Panc1 (cell line): Measurements from ENCODE around the gene C16orf89. TPM values are rescaled to one million over a fixed set of nuclear protein-coding genes. Genes with fewer than 3 reads are reported as not detected.

Experiments
- ATAC-seq: fragments of 200-7000 bp; cut with Tn5 transposase; 2 replicates; pipeline ENCODE4 v1.9.1; 2020; ENCODE audit warnings: mild to moderate bottlenecking, moderate library complexity
- BruUV-seq: library from RNA; stranded (reverse); fragments of 400-500 nt; replicated peaks from 2 replicates; lab custom pipeline; 2021; lab: Mats Ljungman, UMichigan
- CTCF ChIA-PET: fragments of 300-600 bp; sonication (Branson Sonifier 250); formaldehyde crosslinking; loops from one replicate; lab custom pipeline; 2022; ENCODE audit warnings: antibody characterized with exemption; lab: Charles Lee
- POLR2A ChIA-PET: fragments of 300-600 bp; sonication (Branson Sonifier 250); formaldehyde crosslinking; loops from one replicate; lab custom pipeline; 2022; ENCODE audit warnings: antibody characterized with exemption; lab: Charles Lee
- DNase-seq: peaks from one replicate; pipeline ENCODE4 v3.0.0-alpha.2; 2010; ENCODE audit warnings: low read depth, low spot score
- H3K27ac ChIP-seq: 2 replicates; pipeline ENCODE4 v1.5.1; 2011; ENCODE audit warnings: mild to moderate bottlenecking, low read length, inconsistent platforms
- H3K27me3 ChIP-seq: fragments of 200-500 bp; sonication (Bioruptor generic); 2 replicates; pipeline ENCODE4 v1.6.0; 2014; ENCODE audit warnings: low read length, inconsistent platforms; ENCODE audit not compliant: control insufficient read depth, insufficient read depth
- H3K36me3 ChIP-seq: fragments of 200-500 bp; sonication (Bioruptor generic); 2 replicates; pipeline ENCODE4 v1.5.1; 2014; ENCODE audit warnings: inconsistent platforms, mild to moderate bottlenecking, low read length, moderate library complexity; ENCODE audit not compliant: control insufficient read depth, insufficient read depth
- H3K4me1 ChIP-seq: 2 replicates; pipeline ENCODE4 v1.5.1; 2011; ENCODE audit warnings: inconsistent platforms, mild to moderate bottlenecking, low read length, moderate library complexity; ENCODE audit not compliant: control insufficient read depth, insufficient read depth
- H3K4me3 ChIP-seq, 2 experiments: 2 replicates each; pipeline ENCODE4 v1.5.1; 2011 to 2012; ENCODE audit warnings: low read depth in 2 of 2, low read length in 2 of 2, mild to moderate bottlenecking in 2 of 2, inconsistent platforms in 1 of 2, moderate library complexity in 1 of 2
- H3K9me3 ChIP-seq: fragments of 200-500 bp; sonication (Bioruptor generic); 2 replicates; pipeline ENCODE4 v1.5.1; 2014; ENCODE audit warnings: low read depth, mild to moderate bottlenecking, inconsistent platforms, low read length, moderate library complexity; ENCODE audit not compliant: control insufficient read depth, insufficient read depth
- CTCF ChIP-seq: fragments of 450-650 bp; IDR thresholded peaks from 2 replicates; pipeline ENCODE4 v1.5.1; 2017; ENCODE audit warnings: mild to moderate bottlenecking
- POLR2AphosphoS5 ChIP-seq: IDR thresholded peaks from 2 replicates; pipeline ENCODE4 v1.6.1; 2012; ENCODE audit warnings: mild to moderate bottlenecking, low read depth, low read length, moderate library complexity
- REST ChIP-seq, 2 experiments: IDR thresholded peaks; 2 replicates each; pipeline ENCODE4 v1.6.1; 2011 to 2012; ENCODE audit warnings: low read depth in 2 of 2, control low read depth in 1 of 2, low read length in 1 of 2, mild to moderate bottlenecking in 1 of 2, moderate library complexity in 1 of 2; ENCODE audit not compliant: insufficient read depth in 1 of 2
- SIN3A ChIP-seq: IDR thresholded peaks from 2 replicates; pipeline ENCODE4 v1.6.1; 2012; ENCODE audit warnings: low read depth, mild to moderate bottlenecking, low read length, moderate library complexity, borderline replicate concordance; ENCODE audit not compliant: insufficient read depth
- TCF7L2 ChIP-seq: IDR thresholded peaks from 2 replicates; pipeline ENCODE4 v1.6.1; 2011; ENCODE audit warnings: mild to moderate bottlenecking, low read depth, low read length, inconsistent platforms
- in situ Hi-C: cut with HindIII; loops from 2 replicates; pipeline ENCODE4 v1.10.0; 2016; ENCODE audit warnings: low sequenced_read_pairs, low pct_unique_long_range_greater_than_20kb
- intact Hi-C: fragments of 100-400 bp; cut with micrococcal nuclease; formaldehyde crosslinking; loops from one replicate; pipeline ENCODE4 v1.10.0; 2022; ENCODE audit not compliant: unreplicated experiment
- total RNA-seq: library from RNA; stranded (reverse); gene quantifications from one replicate; pipeline ENCODE4 v1.2.1, GENCODE V29; 2021; ENCODE audit not compliant: unreplicated experiment

Gene C16orf89
- total RNA-seq, 1 experiment from 2014 or later = not detected

GRCh38 chr16:5000573-5001001 is 65.2 kb downstream of the C16orf89 start:
- no peak for TF ChIP-seq SIN3A
- no peak for TF ChIP-seq TCF7L2
- no peak for TF ChIP-seq REST (IDR thresholded peaks at IDR 0.05; ENCODE audit: insufficient read depth in 1 of 2, low read depth in 2 of 2, low read length in 1 of 2)
- TF ChIP-seq CTCF = no peak
- no peak for TF ChIP-seq POLR2AphosphoS5
- ChIA-PET CTCF (no interaction called here), POLR2A (no interaction called here)
- ATAC-seq = no peak
- no TSS peak for BruUV-seq
- in situ Hi-C loops = no loop called here
- no peaks in the 10 kb centered on the region for H3K27me3 ChIP-seq
- H3K4me3 ChIP-seq = no peak overlapping the region
- no peaks in the 10 kb centered on the region for H3K4me1 ChIP-seq
- no peak for DNase-seq
- H3K36me3 ChIP-seq = no peaks in the 10 kb centered on the region
- no peaks in the 10 kb centered on the region for H3K9me3 ChIP-seq
- H3K27ac ChIP-seq = no peak overlapping the region
- intact Hi-C loops = no loop called here

- ATAC-seq (peak; percentile 31; the same call in 1 of the 2 replicates), DNase-seq (no peak)
- ChIA-PET POLR2A (no interaction called here), CTCF (no interaction called here)
- no peak overlapping the region for H3K27ac ChIP-seq
- H3K4me1 ChIP-seq = no peaks in the 10 kb centered on the region
- in situ Hi-C loops = no loop called here
- intact Hi-C loops = no loop called here
- no peaks in the 10 kb centered on the region for H3K36me3 ChIP-seq
- BruUV-seq = no TSS peak
- no peaks in the 10 kb centered on the region for H3K9me3 ChIP-seq
- no peaks in the 10 kb centered on the region for H3K27me3 ChIP-seq
- TF ChIP-seq SIN3A (no peak), TCF7L2 (no peak), CTCF (no peak), POLR2AphosphoS5 (no peak), REST (IDR thresholded peaks at IDR 0.05; ENCODE audit: insufficient read depth in 1 of 2, low read depth in 2 of 2, low read length in 1 of 2) (no peak)
- H3K4me3 ChIP-seq = no peak overlapping the region
These were observed 70.9 kb downstream of the C16orf89 start for GRCh38 chr16:4994719-4995434.
